HepG2 (cell line): ENCODE measurements around the gene BRD3. TPM values are rescaled to one million over a fixed set of nuclear protein-coding genes. Genes with fewer than 3 reads are reported as not detected.

ENCODE experiments used
- ATM ChIP-seq: fragments of 450-650 bp; IDR thresholded peaks from 2 replicates; pipeline ENCODE4 v1.7.1; 2017; ENCODE audit warnings: mild to moderate bottlenecking, borderline replicate concordance
- CREB3 ChIP-seq: sonication (generic); formaldehyde crosslinking; IDR thresholded peaks from 2 replicates; pipeline ENCODE4 v1.5.0; 2020; ENCODE audit warnings: missing genetic modification reagents
- HES4 ChIP-seq: sonication (generic); formaldehyde crosslinking; IDR thresholded peaks from 2 replicates; pipeline ENCODE4 v1.9.0; 2021; ENCODE audit warnings: mild to moderate bottlenecking, missing genetic modification reagents, borderline replicate concordance
- KLF12 ChIP-seq: sonication (generic); formaldehyde crosslinking; IDR thresholded peaks from 2 replicates; pipeline ENCODE4 v1.4.0; 2020; ENCODE audit warnings: missing genetic modification reagents, borderline replicate concordance
- MED13 ChIP-seq: sonication (generic); formaldehyde crosslinking; IDR thresholded peaks from 2 replicates; pipeline ENCODE4 v1.5.0; 2020; ENCODE audit warnings: missing genetic modification reagents
- NCOA2 ChIP-seq: sonication (generic); formaldehyde crosslinking; IDR thresholded peaks from 2 replicates; pipeline ENCODE4 v1.8.0; 2022; ENCODE audit warnings: inconsistent platforms
- RAD21 ChIP-seq: fragments of 450-650 bp; formaldehyde crosslinking; IDR thresholded peaks from 2 replicates; pipeline ENCODE4 v1.5.0; 2020; ENCODE audit warnings: mild to moderate bottlenecking
- RFXAP ChIP-seq: sonication (generic); formaldehyde crosslinking; IDR thresholded peaks from 2 replicates; pipeline ENCODE4 v1.4.0; 2020; ENCODE audit warnings: missing genetic modification reagents, borderline replicate concordance
- RXRA ChIP-seq: sonication (generic); formaldehyde crosslinking; IDR thresholded peaks from 2 replicates; pipeline ENCODE4 v1.5.1; 2020; ENCODE audit warnings: missing genetic modification reagents
- SMAD9 ChIP-seq: sonication (generic); formaldehyde crosslinking; IDR thresholded peaks from 2 replicates; pipeline ENCODE4 v1.5.1; 2020; ENCODE audit warnings: mild to moderate bottlenecking, missing genetic modification reagents
- TCF12 ChIP-seq, 2 experiments: fragments of 450-650 bp in 1 of 2; sonication (generic) in 1 of 2; formaldehyde crosslinking in 1 of 2; IDR thresholded peaks; 2 replicates each; pipeline versions ENCODE4 v1.6.1 to v1.8.0; 2017 to 2022; ENCODE audit warnings: antibody characterized with exemption in 1 of 2, mild to moderate bottlenecking in 1 of 2, missing genetic modification reagents in 1 of 2, moderate library complexity in 1 of 2
- TOE1 ChIP-seq: sonication (generic); formaldehyde crosslinking; IDR thresholded peaks from 2 replicates; pipeline ENCODE4 v1.4.0; 2020; ENCODE audit warnings: mild to moderate bottlenecking, missing genetic modification reagents
- ZNF513 ChIP-seq: sonication (generic); formaldehyde crosslinking; conservative IDR thresholded peaks from 2 replicates; pipeline ENCODE4 v1.5.0; 2020; ENCODE audit warnings: missing genetic modification reagents
- ZNF546 ChIP-seq: sonication (generic); formaldehyde crosslinking; conservative IDR thresholded peaks from 2 replicates; pipeline ENCODE4 v1.8.1; 2023; ENCODE audit warnings: mild to moderate bottlenecking, missing genetic modification reagents
- ZNF839 ChIP-seq: sonication (generic); formaldehyde crosslinking; IDR thresholded peaks from 2 replicates; pipeline ENCODE4 v1.4.0; 2020; ENCODE audit warnings: missing genetic modification reagents, mild to moderate bottlenecking, borderline replicate concordance
- polyA plus RNA-seq, 8 experiments: library from polyadenylated mRNA; depleted of rRNA in 3 of 8; stranded (reverse) in 7 of 8; unstranded in 1 of 8; fragments of >200 nt; fragmentation: Illumina TruSeq in 4 of 8; extraction: Trizol in 4 of 8; gene quantifications; 2 replicates each; pipeline versions ENCODE4 v1.2.1 to v1.2.3, GENCODE V29; 2011 to 2016; ENCODE audit warnings: low read depth in 4 of 8, missing spikeins in 1 of 8, mixed read lengths in 1 of 8; ENCODE audit not compliant: insufficient read depth in 1 of 8
- total RNA-seq, 5 experiments: library from RNA; depleted of rRNA; stranded (reverse); fragments of >200 nt; fragmentation: Illumina TruSeq; extraction: Trizol; gene quantifications; 2 replicates each; pipeline ENCODE4 v1.2.3, GENCODE V29; 2016; ENCODE audit warnings: low read depth in 1 of 5
- TF ChIP-seq, protein P1 (sequence below): sonication (generic); formaldehyde crosslinking; IDR thresholded peaks from 2 replicates; pipeline ENCODE4 v1.8.1; 2023; ENCODE audit warnings: mild to moderate bottlenecking, missing genetic modification reagents, borderline replicate concordance
- TF ChIP-seq, protein P2 (sequence below): sonication (generic); formaldehyde crosslinking; IDR thresholded peaks from 2 replicates; pipeline ENCODE4 v1.4.0; 2020; ENCODE audit warnings: missing genetic modification reagents, borderline replicate concordance
- TF ChIP-seq, protein P3 (sequence below): sonication (generic); formaldehyde crosslinking; IDR thresholded peaks from 2 replicates; pipeline ENCODE4 v1.4.0; 2020; ENCODE audit warnings: missing genetic modification reagents, mild to moderate bottlenecking, borderline replicate concordance

BRD3 gene
- total and polyA plus RNA-seq, 2 of the 13 experiments (the other 11 are each of a cell fraction or from before 2014, with no cell fraction given) = 5.9 to 12.9 TPM

DNA sequence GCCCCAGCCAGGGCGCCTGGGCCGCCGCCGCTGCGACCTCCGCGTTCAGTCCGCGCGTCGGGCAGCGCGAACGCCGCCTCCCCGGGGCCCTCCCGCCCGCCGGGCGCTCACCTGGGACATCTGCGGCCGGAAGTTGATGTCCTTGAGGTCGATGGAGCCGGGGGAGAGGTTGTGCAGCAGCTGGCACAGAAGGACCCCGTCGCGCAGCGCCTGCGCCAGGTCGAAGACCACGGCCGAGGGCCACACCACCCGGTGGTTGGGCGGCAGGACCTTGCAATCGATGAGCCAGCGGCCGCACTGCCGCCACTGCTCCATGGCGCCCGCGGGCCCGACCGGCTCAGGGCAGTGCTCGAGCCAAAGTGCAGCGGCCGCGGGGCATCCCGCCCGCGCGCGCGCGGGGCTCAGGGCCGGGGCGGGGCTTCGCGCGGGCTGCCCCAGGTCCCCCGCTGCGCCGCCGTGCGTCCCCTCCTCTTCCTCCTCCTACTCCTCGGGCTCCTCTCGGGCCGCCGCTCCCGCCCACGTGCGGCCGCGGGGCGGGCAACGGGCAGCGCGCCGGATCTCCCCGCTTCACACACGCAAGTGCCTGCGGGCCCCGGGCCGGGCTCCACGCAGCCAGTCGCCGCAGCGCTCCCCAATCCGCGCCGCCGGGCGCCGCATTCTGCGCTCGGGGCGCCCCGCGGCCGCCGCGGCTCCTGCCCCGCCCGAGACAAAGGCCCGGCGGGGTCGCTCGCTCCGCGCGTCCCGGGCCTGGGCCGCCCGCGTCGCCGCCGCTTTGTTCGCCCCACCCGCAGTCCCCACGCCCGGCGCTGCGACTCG, 75.7 kb downstream of the BRD3 start, which contains the start of gene VAV2 (continued):
- TF ChIP-seq CREB3 (CRISPR knock-in tag) (no peak), KLF12 (CRISPR knock-in tag) (no peak), RFXAP (no peak), TOE1 (CRISPR knock-in tag) (no peak), SMAD9 (no peak), TCF12 (IDR thresholded peaks at IDR 0.05) (no peak), TCF12 (CRISPR knock-in tag; IDR thresholded peaks at IDR 0.05) (no peak), RAD21 (CRISPR knock-in tag) (peak; percentile 12; the same call in 1 of the 2 replicates), HES4 (no peak), MED13 (CRISPR knock-in tag) (no peak), RXRA (CRISPR knock-in tag) (peak; percentile 33; the same call in 1 of the 2 replicates), ZNF839 (no peak), ZNF513 (CRISPR knock-in tag) (no peak), ZNF546 (CRISPR knock-in tag) (no peak), ATM (no peak), NCOA2 (no peak)
- TF ChIP-seq, protein P1, sequence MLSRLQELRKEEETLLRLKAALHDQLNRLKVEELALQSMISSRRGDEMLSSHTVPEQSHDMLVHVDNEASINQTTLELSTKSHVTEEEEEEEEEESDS (CRISPR knock-in tag) = no peak
- TF ChIP-seq, protein P2, sequence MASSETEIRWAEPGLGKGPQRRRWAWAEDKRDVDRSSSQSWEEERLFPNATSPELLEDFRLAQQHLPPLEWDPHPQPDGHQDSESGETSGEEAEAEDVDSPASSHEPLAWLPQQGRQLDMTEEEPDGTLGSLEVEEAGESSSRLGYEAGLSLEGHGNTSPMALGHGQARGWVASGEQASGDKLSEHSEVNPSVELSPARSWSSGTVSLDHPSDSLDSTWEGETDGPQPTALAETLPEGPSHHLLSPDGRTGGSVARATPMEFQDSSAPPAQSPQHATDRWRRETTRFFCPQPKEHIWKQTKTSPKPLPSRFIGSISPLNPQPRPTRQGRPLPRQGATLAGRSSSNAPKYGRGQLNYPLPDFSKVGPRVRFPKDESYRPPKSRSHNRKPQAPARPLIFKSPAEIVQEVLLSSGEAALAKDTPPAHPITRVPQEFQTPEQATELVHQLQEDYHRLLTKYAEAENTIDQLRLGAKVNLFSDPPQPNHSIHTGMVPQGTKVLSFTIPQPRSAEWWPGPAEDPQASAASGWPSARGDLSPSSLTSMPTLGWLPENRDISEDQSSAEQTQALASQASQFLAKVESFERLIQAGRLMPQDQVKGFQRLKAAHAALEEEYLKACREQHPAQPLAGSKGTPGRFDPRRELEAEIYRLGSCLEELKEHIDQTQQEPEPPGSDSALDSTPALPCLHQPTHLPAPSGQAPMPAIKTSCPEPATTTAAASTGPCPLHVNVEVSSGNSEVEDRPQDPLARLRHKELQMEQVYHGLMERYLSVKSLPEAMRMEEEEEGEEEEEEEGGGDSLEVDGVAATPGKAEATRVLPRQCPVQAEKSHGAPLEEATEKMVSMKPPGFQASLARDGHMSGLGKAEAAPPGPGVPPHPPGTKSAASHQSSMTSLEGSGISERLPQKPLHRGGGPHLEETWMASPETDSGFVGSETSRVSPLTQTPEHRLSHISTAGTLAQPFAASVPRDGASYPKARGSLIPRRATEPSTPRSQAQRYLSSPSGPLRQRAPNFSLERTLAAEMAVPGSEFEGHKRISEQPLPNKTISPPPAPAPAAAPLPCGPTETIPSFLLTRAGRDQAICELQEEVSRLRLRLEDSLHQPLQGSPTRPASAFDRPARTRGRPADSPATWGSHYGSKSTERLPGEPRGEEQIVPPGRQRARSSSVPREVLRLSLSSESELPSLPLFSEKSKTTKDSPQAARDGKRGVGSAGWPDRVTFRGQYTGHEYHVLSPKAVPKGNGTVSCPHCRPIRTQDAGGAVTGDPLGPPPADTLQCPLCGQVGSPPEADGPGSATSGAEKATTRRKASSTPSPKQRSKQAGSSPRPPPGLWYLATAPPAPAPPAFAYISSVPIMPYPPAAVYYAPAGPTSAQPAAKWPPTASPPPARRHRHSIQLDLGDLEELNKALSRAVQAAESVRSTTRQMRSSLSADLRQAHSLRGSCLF (CRISPR knock-in tag) = no peak
- TF ChIP-seq, protein P3, sequence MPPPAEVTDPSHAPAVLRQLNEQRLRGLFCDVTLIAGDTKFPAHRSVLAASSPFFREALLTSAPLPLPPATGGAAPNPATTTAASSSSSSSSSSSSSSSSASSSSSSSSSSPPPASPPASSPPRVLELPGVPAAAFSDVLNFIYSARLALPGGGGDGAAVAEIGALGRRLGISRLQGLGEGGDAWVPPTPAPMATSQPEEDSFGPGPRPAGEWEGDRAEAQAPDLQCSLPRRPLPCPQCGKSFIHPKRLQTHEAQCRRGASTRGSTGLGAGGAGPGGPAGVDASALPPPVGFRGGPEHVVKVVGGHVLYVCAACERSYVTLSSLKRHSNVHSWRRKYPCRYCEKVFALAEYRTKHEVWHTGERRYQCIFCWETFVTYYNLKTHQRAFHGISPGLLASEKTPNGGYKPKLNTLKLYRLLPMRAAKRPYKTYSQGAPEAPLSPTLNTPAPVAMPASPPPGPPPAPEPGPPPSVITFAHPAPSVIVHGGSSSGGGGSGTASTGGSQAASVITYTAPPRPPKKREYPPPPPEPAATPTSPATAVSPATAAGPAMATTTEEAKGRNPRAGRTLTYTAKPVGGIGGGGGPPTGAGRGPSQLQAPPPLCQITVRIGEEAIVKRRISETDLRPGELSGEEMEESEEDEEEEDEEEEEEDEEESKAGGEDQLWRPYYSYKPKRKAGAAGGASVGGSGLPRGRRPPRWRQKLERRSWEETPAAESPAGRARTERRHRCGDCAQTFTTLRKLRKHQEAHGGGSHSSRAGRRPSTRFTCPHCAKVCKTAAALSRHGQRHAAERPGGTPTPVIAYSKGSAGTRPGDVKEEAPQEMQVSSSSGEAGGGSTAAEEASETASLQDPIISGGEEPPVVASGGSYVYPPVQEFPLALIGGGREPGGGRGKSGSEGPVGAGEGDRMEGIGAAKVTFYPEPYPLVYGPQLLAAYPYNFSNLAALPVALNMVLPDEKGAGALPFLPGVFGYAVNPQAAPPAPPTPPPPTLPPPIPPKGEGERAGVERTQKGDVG (CRISPR knock-in tag) = no peak
